Gastrocnemius medialis (tissue), 4 donors: ENCODE results near the gene ATG9A.

Experiments
- CTCF ChIP-seq, 5 experiments: fragments of 450-650 bp in 3 of 5; fragments of 200-600 bp in 2 of 5; sonication (generic) in 2 of 5; IDR thresholded peaks in 4 of 5; conservative IDR thresholded peaks in 1 of 5; 1 replicate in 4 of 5; 2 replicates in 1 of 5; pipeline ENCODE4 v1.5.1; 2016 to 2019; ENCODE audit warnings: antibody characterized with exemption in 5 of 5, mild to moderate bottlenecking in 3 of 5, moderate library complexity in 3 of 5
- POLR2A ChIP-seq, 2 donors: fragments of 450-650 bp; IDR thresholded peaks; one replicate each; pipeline ENCODE4 v1.6.1; 2017; ENCODE audit warnings: antibody characterized with exemption in 2 of 2, mild to moderate bottlenecking in 2 of 2, moderate library complexity in 2 of 2

DNA sequence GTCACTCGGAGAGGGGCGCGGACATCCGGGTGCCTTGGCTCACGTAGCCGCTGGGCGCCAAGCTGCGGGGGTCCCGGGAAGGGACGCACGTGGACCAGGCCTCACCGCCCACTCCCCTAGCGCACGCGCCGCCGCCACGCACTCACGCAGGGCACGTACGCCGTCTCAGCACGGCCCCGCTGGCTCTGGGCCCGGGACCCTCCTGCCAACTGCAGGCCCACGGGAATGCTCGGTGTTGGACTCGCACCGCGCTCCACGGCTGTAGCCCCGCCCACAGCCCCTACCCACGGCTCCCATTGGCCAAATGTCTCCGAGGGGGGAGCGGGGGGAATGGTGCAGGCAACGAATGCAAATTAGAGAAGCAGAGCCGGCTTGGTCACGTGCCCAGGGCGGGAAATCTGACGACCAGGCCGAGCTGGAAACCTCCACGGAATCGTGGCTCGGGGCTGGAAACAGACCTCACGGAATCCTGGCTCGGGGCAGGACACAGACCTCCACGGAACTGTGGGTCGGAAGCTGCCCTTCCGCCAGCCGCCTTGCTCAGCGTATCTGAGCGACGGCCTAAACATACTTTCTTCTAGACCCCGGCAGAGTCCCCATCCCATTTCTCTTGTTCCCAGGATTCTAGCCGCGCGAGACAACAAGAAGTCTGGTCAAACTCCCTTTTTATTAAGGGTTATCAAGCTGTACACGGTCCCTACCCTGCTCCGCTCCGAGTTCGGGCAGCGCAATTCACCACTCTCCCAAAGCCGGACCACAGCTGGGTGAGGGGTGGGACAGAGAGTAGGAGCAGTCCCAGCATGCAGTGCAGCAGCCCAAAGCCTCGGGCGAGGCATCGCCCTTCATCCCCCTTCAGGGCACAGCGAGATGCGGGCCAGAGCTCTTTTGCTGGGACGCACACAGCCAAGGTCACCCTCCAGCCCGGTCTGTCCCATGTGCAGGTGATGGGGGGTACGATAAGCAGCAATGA is 10.4 kb downstream of the ATG9A start, which contains the start of gene ABCB6:
- peak; percentile 54 to 78 for TF ChIP-seq POLR2A (IDR thresholded peaks at IDR 0.05)
- no peak for TF ChIP-seq CTCF (IDR thresholded peaks at IDR 0.05 in 4 of 5, conservative IDR thresholded peaks at IDR 0.05 in 1 of 5)
